Osteocyte (in vitro differentiated cells): ENCODE measurements around the gene ZDHHC19. TPM values are rescaled to one million over a fixed set of nuclear protein-coding genes. Genes with fewer than 3 reads are reported as not detected.
A peak's percentile ranks its signal among the peaks of the same experiment; 100 is the strongest.

ENCODE experiments used
- DNase-seq: peaks from one replicate; pipeline ENCODE4 v3.0.0; 2021; ENCODE audit warnings: mixed read lengths; ENCODE audit not compliant: unreplicated experiment; ENCODE audit errors: extremely low spot score
- H3K27ac Mint-ChIP-seq: one replicate; pipeline ENCODE4 v1.8.0; 2021; ENCODE audit warnings: mild to moderate bottlenecking, mixed read lengths; ENCODE audit not compliant: unreplicated experiment
- H3K27me3 Mint-ChIP-seq: one replicate; pipeline ENCODE4 v1.8.0; 2021; ENCODE audit warnings: mixed read lengths; ENCODE audit not compliant: unreplicated experiment
- H3K36me3 Mint-ChIP-seq: one replicate; pipeline ENCODE4 v1.8.0; 2021; ENCODE audit warnings: mixed read lengths; ENCODE audit not compliant: unreplicated experiment
- H3K4me1 Mint-ChIP-seq: one replicate; pipeline ENCODE4 v1.8.0; 2021; ENCODE audit warnings: mixed read lengths; ENCODE audit not compliant: unreplicated experiment
- H3K4me3 Mint-ChIP-seq: one replicate; pipeline ENCODE4 v1.8.0; 2021; ENCODE audit warnings: mild to moderate bottlenecking, moderate library complexity, mixed read lengths; ENCODE audit not compliant: unreplicated experiment
- H3K9me3 Mint-ChIP-seq: one replicate; pipeline ENCODE4 v1.8.0; 2021; ENCODE audit warnings: mixed read lengths; ENCODE audit not compliant: unreplicated experiment
- total RNA-seq: library from RNA; stranded (reverse); gene quantifications from 2 replicates; pipeline ENCODE4 v1.2.1, GENCODE V29; 2021
- TF ChIP-seq, protein P1 (sequence below): fragments of 200-600 bp; sonication (generic); IDR thresholded peaks from 2 replicates; pipeline ENCODE4 v1.5.0; 2021; ENCODE audit warnings: antibody characterized with exemption, mild to moderate bottlenecking, moderate library complexity

Gene ZDHHC19
- total RNA-seq, 1 donor from 2014 or later = not detected

DNA sequence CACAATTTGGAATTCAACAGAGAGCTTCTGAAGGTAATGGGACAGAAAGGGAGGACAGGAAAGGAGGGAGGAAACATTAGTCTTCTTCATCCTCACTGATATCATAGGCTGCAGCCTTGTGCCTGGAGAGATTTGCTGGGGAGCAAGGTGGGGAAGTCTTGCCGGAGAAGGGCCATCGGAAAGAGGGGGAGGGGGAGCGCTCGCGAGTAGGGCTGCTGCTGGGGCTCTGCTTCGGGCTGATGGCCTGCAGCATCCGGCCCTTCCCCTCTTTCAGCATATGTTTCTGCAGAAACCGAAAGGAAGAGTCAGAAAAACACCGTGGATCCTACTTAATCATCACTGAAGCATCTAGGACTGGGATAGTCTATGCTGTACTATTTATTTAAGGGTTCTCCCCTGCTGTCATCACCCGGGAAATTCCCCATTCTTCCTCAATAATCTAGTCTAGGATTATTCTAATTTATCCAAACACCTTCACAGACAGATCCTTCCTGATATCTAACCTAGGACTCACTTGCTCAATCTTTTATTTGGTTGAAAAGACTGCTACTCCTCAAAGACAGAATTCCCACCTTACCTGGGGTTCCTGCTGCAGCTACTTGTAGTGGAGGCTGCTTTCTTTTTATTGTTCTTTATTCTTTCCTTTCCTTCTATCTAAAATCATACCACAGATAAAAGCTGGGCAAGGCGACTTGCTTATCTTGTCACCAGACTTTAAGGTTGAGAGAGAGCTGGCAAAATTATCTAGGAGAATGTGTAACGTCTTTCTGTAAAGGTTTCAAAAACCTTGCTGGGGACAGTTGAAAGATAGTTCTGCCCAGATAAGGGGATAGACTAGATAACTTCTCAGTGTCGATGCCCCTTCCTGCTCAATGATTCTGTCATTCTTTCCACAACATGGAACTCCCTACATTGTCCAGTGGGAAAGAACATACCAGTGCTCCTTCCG lies 27.7 kb upstream of the ZDHHC19 start:
- peaks cover 14% of the 10 kb centered on the region for H3K4me1 Mint-ChIP-seq
- TF ChIP-seq, protein P1, sequence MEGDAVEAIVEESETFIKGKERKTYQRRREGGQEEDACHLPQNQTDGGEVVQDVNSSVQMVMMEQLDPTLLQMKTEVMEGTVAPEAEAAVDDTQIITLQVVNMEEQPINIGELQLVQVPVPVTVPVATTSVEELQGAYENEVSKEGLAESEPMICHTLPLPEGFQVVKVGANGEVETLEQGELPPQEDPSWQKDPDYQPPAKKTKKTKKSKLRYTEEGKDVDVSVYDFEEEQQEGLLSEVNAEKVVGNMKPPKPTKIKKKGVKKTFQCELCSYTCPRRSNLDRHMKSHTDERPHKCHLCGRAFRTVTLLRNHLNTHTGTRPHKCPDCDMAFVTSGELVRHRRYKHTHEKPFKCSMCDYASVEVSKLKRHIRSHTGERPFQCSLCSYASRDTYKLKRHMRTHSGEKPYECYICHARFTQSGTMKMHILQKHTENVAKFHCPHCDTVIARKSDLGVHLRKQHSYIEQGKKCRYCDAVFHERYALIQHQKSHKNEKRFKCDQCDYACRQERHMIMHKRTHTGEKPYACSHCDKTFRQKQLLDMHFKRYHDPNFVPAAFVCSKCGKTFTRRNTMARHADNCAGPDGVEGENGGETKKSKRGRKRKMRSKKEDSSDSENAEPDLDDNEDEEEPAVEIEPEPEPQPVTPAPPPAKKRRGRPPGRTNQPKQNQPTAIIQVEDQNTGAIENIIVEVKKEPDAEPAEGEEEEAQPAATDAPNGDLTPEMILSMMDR = no peak
- no peaks in the 10 kb centered on the region for H3K27me3 Mint-ChIP-seq
- peak overlapping the region; percentile 8 for H3K4me3 Mint-ChIP-seq
- peak overlapping the region; percentile 61 for H3K27ac Mint-ChIP-seq
- peaks cover 48% of the 10 kb centered on the region for H3K36me3 Mint-ChIP-seq
- no peak for DNase-seq
- no peaks in the 10 kb centered on the region for H3K9me3 Mint-ChIP-seq

DNA sequence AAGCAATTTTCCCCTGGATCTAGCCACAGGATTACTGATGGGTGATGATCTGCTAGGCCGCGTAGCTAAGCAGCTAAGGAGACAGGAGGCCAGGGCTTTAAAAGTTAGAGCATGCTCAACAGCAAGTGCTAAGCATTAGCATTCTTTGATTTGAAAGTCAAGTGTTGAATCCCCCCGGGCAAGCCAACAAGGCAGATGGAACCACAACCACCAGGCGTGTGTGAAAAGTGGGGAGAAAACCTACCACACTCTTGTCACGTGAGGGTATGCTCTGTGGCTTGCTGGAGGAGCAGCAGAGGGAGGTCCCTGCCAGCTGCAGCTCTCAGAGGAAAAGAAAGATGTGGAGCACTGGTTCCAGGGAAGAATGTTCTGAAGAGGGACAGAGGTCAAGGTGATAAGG lies 26.0 kb upstream of the ZDHHC19 start:
- no peaks in the 10 kb centered on the region for H3K9me3 Mint-ChIP-seq
- no peak for DNase-seq
- peaks cover 14% of the 10 kb centered on the region for H3K4me1 Mint-ChIP-seq
- H3K4me3 Mint-ChIP-seq = no peak overlapping the region
- no peaks in the 10 kb centered on the region for H3K27me3 Mint-ChIP-seq
- H3K27ac Mint-ChIP-seq = no peak overlapping the region
- peaks cover 51% of the 10 kb centered on the region for H3K36me3 Mint-ChIP-seq
- TF ChIP-seq, protein P1 = no peak

DNA sequence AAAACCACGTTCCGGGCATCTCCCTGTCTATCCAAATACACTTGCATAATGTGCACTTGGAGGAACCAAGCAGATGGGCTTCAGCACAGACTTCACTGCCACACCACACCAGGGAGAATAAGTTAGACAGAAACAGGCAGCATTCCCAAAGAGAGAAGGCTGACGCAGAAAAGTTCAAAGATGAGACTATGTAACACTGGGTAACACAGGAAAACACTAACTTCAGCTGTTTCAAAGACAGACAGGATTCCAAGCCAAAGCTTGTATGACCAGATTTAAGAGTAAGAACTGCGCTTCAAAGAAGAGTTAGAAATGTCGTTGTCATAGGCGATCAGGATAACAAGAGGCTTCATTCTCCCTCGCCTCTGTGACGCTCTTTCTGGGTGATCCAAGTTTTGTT lies 25.0 kb upstream of the ZDHHC19 start:
- H3K4me1 Mint-ChIP-seq = peaks cover 14% of the 10 kb centered on the region
- peaks cover 46% of the 10 kb centered on the region for H3K36me3 Mint-ChIP-seq
- no peak for DNase-seq
- H3K27me3 Mint-ChIP-seq = no peaks in the 10 kb centered on the region
- H3K9me3 Mint-ChIP-seq = no peaks in the 10 kb centered on the region
- no peak overlapping the region for H3K4me3 Mint-ChIP-seq
- TF ChIP-seq, protein P1 = no peak
- no peak overlapping the region for H3K27ac Mint-ChIP-seq

DNA sequence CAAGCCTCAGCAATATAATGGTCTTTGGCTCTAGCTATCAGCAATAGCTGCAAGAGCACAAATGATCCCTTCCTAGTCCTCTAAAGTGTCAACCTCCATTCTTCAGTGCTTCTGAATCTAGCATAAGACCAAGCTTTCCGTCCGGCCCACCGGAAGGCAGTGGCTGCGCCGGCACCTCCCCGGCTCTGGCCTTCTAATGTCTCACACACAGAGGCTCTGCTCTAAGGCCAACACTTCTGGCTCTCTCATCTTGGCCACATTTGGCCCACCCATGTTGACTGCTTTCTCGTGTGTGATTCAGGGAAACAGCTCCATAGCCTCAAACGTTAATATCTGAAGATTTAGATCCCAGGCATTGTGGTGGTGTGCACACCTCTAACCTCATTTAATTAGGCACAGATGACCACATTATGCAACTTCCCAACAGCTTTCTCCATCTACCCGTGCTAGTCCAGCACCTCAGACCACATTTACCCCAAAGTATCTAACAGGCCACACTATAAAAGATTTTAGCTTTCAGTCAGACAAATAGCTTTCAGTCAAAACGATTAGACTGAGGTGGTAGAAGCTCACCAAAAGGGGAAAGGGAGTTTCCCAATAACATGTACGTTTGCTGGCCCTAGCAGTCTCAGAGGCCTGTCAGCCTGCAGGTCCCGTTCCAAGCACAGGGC lies 24.4 kb upstream of the ZDHHC19 start:
- no peak overlapping the region for H3K27ac Mint-ChIP-seq
- no peaks in the 10 kb centered on the region for H3K27me3 Mint-ChIP-seq

More for the DNA sequence above, 24.4 kb upstream of the ZDHHC19 start:
- H3K36me3 Mint-ChIP-seq = peaks cover 44% of the 10 kb centered on the region
- H3K9me3 Mint-ChIP-seq = no peaks in the 10 kb centered on the region
- no peak overlapping the region for H3K4me3 Mint-ChIP-seq
- DNase-seq = no peak
- TF ChIP-seq, protein P1 = no peak
- H3K4me1 Mint-ChIP-seq = peaks cover 14% of the 10 kb centered on the region
